ENCODE data around the gene BRPF1. TPM values are rescaled to one million over a fixed set of nuclear protein-coding genes. Genes with fewer than 3 reads are reported as not detected.

BRPF1 gene
- total RNA-seq, 1 experiment from 2014 or later = 22.9 TPM

GRCh38 chr3:9701006-9701405, 30.5 kb upstream of the BRPF1 start:
- no peak for DNase-seq (ENCODE audit: low read depth)

DNA sequence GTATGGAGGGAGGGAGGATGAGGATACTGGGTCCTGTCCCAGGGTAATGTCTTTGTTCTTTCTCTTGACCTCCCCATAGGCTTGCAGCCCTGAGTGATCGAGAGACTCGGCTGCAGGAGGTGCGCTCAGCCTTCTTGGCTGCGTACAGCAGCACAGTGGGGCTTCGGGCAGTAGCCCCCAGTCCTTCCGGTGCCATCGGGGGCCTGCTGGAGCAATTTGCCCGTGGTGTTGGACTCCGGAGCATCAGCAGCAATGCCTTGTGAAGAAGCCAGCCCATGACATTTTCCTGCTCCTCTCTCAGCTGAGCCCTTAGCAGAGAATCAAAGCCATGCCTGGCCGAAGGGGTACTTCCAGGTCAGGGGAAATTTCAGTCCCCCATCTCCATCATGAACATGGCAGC, 29.8 kb upstream of the BRPF1 start:
- no peak for DNase-seq (ENCODE audit: low read depth)

- DNase-seq (ENCODE audit: low read depth) = no peak
Measured at GRCh38 chr3:9703240-9703639, 28.3 kb upstream of the BRPF1 start.

DNA sequence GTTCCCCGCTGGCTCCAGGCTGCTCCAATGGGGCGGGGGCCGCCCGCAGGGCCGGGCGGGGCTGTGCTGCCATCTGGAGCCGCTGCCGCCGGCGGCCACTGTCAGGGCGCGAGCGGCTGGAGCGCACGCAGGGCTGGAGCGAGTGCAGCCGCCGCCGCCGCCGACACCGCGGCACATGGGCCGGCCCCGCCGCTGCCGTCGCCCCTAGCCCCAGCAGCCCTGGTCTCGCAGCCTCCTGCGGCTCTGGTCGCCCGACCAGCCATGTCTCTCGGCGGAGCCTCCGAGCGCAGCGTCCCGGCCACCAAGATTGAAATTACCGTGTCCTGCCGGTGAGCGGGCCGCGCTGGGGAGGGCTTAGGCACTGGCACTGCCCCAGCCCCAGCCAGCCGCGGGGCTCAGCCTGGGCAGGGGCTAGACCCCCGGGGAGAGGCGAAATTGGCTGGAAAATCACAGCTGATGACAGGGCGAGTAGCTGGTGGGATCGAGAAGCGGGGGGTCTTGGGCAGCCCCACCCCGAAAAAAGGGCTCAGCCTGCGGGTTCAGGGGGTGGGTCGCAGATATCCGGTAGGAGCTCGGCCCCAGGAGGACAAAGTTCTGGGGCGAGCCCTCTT, 27.7 kb upstream of the BRPF1 start, which contains the start of gene CPNE9:
CPNE9 (plus strand) TSS at position 98 of the 611 bp plus-strand sequence; CDS start at position 262, 164 bp downstream.
- DNase-seq (ENCODE audit: low read depth) = no peak

- no peak for DNase-seq (ENCODE audit: low read depth)
Measured at GRCh38 chr3:9704347-9705322, 26.9 kb upstream of the BRPF1 start.

DNA sequence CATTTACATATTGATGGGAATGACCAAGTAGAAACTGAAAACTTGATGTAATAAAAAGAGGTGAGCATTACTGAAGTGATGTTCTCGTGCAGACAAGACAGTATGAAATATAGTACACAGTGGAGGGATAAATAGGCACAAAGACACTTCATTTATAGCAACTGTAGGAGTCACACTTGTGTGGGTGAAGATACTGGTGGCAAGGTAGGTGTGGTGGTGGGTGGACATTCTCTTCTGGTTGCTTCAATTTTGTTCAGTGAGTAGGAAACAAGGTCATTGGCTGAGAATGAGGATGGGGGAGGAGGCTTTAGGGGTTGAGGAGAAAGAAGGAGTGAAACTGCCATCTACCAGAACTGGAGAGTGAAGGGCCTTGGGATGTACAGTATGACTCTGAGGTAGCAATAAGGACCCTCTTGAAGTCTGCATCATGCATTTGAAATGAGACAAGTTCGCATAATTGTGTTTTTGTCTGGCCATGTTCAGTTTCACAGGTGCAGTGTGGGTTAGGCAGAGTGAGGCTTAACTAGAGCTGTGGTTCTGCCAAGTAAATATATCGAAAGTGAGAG, 21.3 kb upstream of the BRPF1 start:
- DNase-seq (ENCODE audit: low read depth) = no peak

DNA sequence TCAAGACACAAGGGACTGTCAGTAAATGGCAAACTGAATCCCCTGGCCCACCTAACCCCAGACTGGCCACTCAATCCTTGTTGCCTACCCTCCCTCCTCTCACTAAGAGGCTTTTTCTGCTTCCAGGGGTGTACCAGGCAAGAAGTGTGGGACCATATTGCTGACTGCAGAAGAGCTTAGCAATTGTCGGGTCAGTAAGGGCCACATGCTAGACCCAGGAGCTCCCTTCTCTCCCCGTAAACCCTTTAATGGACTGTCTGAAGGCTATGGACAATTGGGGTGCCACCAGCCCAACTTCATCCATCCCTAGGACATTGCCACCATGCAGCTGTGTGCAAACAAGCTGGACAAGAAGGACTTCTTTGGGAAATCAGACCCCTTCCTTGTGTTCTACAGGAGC, 19.1 kb upstream of the BRPF1 start:
- no peak for DNase-seq (ENCODE audit: low read depth)

DNA sequence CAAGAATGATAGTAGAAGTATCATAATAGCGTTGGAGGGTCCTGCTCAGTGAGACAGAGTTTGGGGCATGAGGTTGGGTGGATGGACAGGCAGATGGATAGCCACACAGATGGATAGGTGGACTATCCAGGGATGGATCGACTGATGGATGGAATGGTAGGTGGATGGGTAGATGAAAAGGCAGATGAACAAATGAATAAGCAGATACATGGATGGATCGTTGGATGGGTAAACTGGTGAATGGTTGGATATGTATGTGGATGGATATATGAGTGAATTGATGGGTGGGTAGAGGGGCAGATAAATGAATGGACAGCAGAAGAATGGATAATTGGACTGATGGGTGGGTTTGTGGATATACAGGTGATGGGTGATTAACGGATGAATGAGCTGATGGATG, 18.4 kb upstream of the BRPF1 start:
- no peak for DNase-seq (ENCODE audit: low read depth)

DNA sequence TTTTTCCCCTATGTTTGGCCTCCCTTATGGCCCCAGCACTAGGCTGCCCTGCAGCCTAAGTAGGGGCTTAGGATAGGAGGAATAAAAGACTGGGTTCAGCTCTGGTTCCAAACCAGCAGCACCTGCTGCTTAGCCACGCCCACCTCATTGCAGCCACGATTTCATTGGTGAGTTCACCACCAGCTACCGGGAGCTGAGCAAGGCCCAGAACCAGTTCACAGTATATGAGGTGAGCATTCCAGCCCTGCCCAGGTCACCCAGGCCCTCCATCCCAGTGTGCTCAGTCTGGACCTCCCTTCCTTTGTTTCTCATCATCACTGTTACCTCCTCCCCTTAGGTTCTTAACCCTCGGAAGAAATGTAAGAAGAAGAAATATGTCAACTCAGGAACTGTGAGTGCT, 16.4 kb upstream of the BRPF1 start:
- DNase-seq (ENCODE audit: low read depth) = no peak

DNA sequence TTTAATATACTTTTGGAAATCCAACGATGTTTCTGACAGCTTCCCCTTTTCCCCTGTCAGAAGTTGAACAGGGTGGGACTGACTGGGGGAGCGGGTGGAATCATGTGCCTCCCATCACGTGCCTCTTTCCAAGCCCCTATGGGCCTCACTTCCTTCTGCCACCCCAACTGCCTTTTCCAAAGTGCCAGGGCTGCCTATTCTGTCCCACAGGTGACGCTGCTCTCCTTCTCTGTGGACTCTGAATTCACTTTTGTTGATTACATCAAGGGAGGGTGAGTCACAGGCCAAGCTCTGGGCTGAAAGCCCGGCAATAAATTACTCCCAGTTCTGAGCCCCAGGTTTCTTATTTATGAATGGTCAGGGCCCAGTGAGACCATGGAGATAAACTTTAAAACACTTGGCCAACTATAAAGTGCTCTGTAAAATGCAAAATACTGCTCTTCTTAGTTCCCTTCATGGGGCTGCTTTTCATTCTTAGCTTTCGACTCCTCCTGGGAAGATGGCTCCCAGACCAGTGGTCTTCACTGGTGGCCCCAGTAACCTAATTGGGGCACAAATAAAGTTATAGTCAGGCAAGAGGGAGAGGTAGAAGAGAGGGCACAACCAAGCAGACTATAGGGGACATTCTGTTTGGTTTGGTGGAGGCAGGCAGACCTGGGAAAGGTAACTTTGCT, 15.6 kb upstream of the BRPF1 start:
- DNase-seq (ENCODE audit: low read depth) = peak; percentile 91

DNA sequence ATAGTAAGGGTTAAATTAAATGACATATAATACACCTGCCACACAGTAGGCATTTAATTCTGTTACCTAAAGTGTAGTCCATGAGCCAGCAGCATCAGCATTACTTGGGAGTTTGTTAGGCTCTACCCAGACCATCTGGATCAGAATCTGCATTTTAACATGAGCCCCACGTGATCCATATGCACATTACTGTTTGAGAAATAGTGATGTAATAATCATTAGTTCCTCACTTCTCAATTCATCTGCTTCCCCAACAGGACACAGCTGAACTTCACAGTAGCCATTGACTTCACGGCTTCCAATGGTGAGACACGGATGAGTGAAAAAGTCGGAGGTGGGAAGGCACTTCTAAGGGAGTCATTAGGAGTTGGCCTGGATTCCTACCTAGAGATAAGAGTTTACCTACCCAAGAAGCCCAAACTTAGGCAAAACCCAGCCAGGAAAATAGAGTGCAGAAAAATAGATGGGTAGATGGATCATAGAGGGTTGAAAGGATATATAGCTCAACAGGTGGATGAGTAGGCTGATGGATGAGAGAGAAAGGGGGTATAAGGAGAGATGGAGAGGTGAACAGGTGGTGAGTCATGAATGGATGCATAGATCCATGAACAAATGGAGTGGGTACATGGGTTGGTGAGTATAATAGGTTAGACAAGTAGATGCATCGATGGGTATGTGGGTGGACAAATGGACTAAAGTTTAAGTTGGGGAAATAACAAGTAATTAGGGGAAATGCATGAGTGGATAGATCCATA, 14.6 kb upstream of the BRPF1 start:
- DNase-seq (ENCODE audit: low read depth) = no peak

DNA sequence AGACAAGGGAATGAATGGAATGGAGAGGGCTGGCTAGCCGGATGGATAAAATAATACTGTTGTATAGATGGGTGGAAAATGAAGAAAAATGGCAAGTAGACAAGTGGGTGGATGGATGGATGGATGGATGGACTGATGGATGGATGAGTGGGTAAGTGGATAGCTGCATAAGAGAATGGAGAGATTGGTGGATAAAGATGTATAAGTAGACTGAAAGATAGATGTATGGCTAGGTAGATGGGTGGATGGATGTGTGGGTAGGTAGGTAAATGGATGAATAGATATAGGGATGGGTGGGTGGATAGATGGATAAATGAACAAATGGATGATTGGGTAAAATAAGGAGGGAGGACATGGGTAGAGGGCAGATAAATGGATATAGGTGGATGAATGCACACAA, 14.0 kb upstream of the BRPF1 start:
- no peak for DNase-seq (ENCODE audit: low read depth)

GRCh38 chr3:9718118-9718517, 13.4 kb upstream of the BRPF1 start:
- no peak for DNase-seq (ENCODE audit: low read depth)

- no peak for DNase-seq (ENCODE audit: low read depth)
Measured at GRCh38 chr3:9721015-9721699, 10.4 kb upstream of the BRPF1 start.

- no peak for DNase-seq (ENCODE audit: low read depth)
Measured at GRCh38 chr3:9721700-9722060, 9.9 kb upstream of the BRPF1 start.

DNA sequence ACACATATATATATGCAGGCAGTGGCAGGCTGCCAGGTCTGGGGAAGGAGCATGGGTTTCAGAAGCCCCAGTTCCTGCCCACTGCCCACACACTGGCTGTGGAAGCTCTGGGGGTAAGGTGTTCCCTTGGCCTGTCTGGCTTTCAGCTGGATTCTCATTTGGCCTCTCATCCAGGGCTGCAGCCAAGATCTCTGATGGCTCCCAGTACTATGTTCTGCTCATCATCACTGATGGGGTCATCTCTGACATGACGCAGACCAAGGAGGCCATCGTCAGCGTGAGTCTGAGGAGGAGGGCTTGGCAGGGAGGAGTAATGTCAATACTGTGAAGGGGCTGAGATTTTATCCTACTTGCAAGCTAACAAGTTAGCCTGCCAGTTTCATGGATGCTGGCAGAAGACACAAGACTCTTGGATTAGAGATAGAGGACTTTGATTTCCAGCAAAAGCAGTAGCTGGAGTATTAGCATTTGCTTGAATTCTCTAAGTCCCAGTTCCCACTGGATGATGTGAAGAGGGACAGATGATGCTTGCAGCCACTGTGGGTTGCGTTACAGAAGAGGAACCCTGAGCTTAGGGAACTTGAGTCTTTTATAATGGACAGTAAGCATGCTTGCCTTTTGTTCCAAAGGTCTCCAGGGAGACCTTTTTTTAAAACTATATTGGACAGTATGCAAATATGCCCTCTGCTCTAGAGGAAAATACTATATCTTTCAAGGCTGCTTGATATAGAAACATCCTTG, 5.6 kb upstream of the BRPF1 start:
- DNase-seq (ENCODE audit: low read depth) = no peak

DNA sequence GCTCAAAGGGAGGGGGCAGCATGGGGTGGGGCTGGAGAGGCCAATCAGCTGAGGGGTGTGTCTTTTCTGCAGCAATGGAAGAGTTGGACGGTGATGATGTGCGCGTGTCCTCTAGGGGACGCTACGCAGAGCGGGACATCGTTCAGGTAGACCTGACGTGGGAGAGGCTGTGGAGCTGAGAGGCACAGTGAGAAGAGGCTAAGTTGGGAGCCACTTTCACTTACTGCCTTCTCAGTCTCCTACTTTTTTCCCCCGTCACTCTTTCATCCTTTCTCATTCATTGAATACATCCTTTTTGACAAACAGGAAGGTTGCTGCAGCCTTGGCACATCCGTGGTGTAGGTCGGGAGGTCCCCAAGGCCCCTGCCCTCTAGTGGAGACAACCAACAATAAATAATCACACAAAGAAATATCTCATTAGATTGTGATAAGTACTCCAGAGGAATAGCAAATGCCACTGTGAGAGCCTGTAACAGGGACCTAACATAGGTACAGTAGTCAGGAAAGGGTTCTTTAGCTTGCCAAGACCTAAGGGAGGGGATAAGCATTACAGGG, 4.4 kb upstream of the BRPF1 start:
- DNase-seq (ENCODE audit: low read depth) = peak; percentile 41

- peak; percentile 37 for DNase-seq (ENCODE audit: low read depth)
Measured at GRCh38 chr3:9727743-9728142, 3.8 kb upstream of the BRPF1 start.

GRCh38 chr3:9729419-9729818, 2.1 kb upstream of the BRPF1 start:
- no peak for DNase-seq (ENCODE audit: low read depth)
